Muscle layer of colon (tissue), 2 donors: ENCODE results near the gene BET1L.

Experiments
- H3K27ac ChIP-seq: one replicate; pipeline ENCODE4 v1.7.0; 2013; ENCODE audit warnings: low read depth, mild to moderate bottlenecking, low read length, moderate library complexity
- H3K27me3 ChIP-seq, 2 donors: one replicate each; pipeline ENCODE4 v1.7.0; 2013; ENCODE audit warnings: low read length in 2 of 2, mild to moderate bottlenecking in 2 of 2; ENCODE audit not compliant: insufficient read depth in 2 of 2, control insufficient read depth in 1 of 2
- H3K36me3 ChIP-seq: one replicate; pipeline ENCODE4 v1.7.0; 2013; ENCODE audit warnings: mild to moderate bottlenecking, low read length; ENCODE audit not compliant: insufficient read depth
- H3K4me1 ChIP-seq: one replicate; pipeline ENCODE4 v1.7.0; 2013; ENCODE audit warnings: mild to moderate bottlenecking, low read length; ENCODE audit not compliant: insufficient read depth
- H3K4me3 ChIP-seq, 2 donors: one replicate each; pipeline ENCODE4 v1.7.0; 2013; ENCODE audit warnings: low read length in 2 of 2, low read depth in 1 of 2, mild to moderate bottlenecking in 1 of 2, moderate library complexity in 1 of 2
- H3K9ac ChIP-seq: one replicate; pipeline ENCODE4 v1.7.0; 2013; ENCODE audit warnings: low read length
- H3K9me3 ChIP-seq: one replicate; pipeline ENCODE4 v1.7.0; 2013; ENCODE audit warnings: mild to moderate bottlenecking, low read length
- donor health status: abdominal sarcoma.
- donor health status: Adenocarcinoma of cecum.

BET1L gene

DNA sequence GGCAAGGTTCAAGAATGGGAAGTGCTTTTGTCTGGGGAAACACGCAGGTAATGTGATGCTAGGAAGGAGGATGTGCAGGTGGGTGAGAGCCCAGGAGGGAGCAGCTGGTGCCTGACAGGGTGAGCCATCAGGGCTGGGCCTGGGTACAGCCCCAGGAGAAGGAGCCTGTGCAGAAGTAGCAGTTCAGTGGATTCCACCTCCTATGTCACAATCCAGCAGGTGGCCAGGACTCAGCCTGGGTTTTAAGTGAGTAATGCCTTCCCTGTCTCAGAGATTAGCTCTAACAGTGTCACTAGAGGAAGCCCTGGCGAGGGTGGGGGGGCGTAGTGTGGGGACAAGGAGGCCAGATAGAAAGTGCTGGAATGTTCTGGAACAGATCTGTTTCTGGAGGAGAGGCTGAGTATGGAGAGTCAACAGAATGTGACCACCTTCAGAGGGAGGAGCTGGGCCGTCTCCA is 8.4 kb upstream of the BET1L start:
- H3K9me3 ChIP-seq = no peaks in the 10 kb centered on the region
- no peak overlapping the region for H3K27ac ChIP-seq
- H3K4me1 ChIP-seq = peaks cover 8% of the 10 kb centered on the region
- no peaks in the 10 kb centered on the region for H3K27me3 ChIP-seq
- no peak overlapping the region for H3K9ac ChIP-seq
- no peak overlapping the region for H3K4me3 ChIP-seq
- peaks cover 70% of the 10 kb centered on the region for H3K36me3 ChIP-seq

DNA sequence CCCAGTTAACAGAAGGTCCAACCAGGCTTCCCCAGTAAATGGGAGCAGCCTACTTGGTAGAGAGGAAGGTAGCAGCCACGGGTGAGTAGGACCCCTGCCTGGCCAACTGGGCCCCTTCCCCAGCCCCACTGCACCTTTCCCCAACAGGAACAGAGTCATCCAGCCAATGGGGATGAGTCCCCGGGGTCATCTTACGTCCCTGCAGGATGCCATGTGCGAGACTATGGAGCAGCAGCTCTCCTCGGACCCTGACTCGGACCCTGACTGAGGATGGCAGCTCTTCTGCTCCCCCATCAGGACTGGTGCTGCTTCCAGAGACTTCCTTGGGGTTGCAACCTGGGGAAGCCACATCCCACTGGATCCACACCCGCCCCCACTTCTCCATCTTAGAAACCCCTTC is 6.9 kb upstream of the BET1L start:
- H3K36me3 ChIP-seq = peaks cover 80% of the 10 kb centered on the region
- H3K4me1 ChIP-seq = peaks cover 23% of the 10 kb centered on the region
- no peaks in the 10 kb centered on the region for H3K27me3 ChIP-seq
- H3K27ac ChIP-seq = no peak overlapping the region
- no peak overlapping the region for H3K4me3 ChIP-seq
- H3K9ac ChIP-seq = no peak overlapping the region
- no peaks in the 10 kb centered on the region for H3K9me3 ChIP-seq

DNA sequence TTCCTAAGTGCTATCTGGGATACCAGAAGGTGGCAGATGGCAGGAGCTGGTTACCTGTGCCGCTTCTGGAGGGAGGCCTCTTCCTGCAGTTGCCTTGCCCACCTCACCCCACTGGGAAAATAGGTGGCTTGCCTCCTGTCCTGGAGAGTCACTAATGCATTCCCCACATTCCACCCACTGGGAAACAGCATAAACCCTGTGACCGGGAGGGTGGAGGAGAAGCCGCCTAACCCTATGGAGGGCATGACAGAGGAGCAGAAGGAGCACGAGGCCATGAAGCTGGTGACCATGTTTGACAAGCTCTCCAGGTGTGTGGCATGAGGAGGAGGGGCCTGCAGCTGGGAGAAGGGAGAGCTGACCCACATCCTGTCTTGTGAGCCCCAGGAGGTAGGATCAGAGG is 5.9 kb upstream of the BET1L start:
- no peak overlapping the region for H3K9ac ChIP-seq
- no peaks in the 10 kb centered on the region for H3K9me3 ChIP-seq
- no peaks in the 10 kb centered on the region for H3K27me3 ChIP-seq
- no peak overlapping the region for H3K27ac ChIP-seq
- H3K4me1 ChIP-seq = peaks cover 24% of the 10 kb centered on the region
- H3K4me3 ChIP-seq = no peak overlapping the region
- peaks cover 71% of the 10 kb centered on the region for H3K36me3 ChIP-seq

DNA sequence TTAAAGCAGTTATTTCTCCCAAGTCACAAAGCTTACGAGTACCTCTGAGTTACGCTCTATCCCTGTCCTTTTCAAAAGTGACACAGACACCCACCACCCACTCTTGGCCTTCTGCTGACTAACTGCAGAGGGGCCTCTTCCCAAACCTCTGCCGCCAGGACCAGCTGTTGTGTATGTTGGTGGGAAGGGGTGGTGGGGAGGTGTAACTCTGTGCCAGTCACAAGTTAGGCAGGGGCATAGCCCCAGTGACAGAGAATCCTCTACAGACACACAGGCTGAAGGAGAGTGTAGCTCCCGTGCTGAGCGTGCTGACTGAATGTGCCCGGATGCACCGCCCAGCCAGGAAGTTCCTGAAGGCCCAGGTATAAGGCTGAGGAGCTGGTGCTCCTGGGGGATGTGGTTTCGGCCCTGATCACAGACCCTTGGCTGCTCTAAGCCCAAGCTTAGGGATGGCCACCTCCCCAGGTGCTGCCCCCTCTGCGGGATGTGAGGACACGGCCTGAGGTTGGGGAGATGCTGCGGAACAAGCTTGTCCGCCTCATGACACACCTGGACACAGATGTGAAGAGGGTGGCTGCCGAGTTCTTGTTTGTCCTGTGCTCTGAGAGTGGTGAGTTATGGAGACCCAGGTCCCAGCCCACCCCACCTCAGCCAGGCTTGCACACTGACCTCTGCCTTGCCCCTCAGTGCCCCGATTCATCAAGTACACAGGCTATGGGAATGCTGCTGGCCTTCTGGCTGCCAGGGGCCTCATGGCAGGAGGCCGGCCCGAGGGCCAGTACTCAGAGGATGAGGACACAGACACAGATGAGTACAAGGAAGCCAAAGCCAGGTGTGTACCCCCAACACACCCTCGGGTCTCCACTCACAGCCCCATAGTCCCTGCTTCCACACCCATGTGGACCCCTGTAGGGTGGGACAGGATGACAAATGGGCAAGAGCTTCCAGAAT is 5.2 kb upstream of the BET1L start:
- Histone ChIP-seq H3K27me3 (no peaks in the 10 kb centered on the region), H3K27ac (no peak overlapping the region), H3K36me3 (peaks cover 70% of the 10 kb centered on the region), H3K9me3 (no peaks in the 10 kb centered on the region), H3K4me3 (no peak overlapping the region), H3K4me1 (peaks cover 24% of the 10 kb centered on the region), H3K9ac (no peak overlapping the region)

DNA sequence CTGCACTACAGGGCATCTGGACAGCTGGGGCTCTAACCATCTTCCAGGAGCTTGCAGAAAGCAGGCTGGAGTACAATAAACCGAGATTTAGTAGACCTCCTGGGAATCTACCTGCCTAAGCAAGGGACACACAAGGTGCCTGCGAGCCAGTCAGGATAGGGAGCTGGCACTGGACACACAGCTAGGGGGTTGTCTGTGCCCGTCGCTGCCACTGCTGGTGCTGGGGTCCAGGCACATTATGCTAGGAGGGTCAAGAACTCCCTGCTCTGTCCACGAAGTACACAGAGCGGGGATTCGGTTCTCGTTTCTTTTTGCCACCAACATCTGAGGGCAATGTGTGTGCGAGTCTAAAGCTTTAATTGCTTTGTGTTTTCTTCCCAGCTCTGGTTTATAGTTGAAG is 4.5 kb upstream of the BET1L start:
- Histone ChIP-seq H3K9me3 (no peaks in the 10 kb centered on the region), H3K4me1 (peaks cover 24% of the 10 kb centered on the region), H3K4me3 (no peak overlapping the region), H3K9ac (no peak overlapping the region), H3K27ac (no peak overlapping the region), H3K36me3 (peaks cover 70% of the 10 kb centered on the region), H3K27me3 (no peaks in the 10 kb centered on the region)

DNA sequence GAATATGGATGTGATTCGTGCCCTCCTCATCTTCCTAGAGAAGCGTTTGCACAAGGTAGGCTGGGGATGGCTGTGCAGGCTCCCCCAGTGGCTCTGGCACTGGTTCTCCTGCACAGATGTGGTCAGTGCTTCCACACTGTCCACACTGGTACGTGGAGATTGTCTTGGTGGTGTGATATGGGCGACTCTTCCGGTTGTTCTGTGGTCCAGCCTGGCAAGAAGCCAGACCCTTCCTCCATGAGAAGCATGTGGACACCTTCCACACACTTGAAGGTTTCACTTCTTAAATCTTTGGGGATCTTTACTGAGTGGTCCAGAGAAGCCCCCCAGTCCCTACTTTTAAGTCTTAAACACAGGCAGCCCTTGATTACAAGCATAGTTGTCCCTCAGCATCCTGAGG is 4.1 kb upstream of the BET1L start:
- no peak overlapping the region for H3K4me3 ChIP-seq
- peaks cover 68% of the 10 kb centered on the region for H3K36me3 ChIP-seq
- no peaks in the 10 kb centered on the region for H3K9me3 ChIP-seq
- no peaks in the 10 kb centered on the region for H3K27me3 ChIP-seq
- H3K4me1 ChIP-seq = peaks cover 26% of the 10 kb centered on the region
- H3K9ac ChIP-seq = no peak overlapping the region
- H3K27ac ChIP-seq = no peak overlapping the region

DNA sequence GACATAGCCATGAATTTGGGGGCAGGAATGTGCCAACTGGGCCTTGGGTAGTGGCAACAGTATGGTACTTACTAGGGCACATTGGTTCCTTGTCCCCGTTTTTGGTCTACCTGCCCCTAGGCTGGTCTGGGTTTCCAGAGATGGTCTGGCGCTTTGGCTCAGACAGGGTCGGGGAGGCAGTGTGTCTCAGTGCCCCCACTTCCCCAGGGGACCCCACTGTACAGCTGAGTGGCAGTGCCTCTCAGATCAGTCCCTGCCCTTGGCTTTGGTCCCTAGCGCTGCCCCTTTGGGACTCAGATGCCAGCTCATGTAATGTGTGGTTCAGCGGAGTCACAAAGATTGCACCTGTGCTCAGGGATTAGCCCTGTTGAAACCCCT is 3.6 kb upstream of the BET1L start:
- Histone ChIP-seq H3K27ac (no peak overlapping the region), H3K4me3 (peak overlapping the region in 1 of 2 donors; percentile 99), H3K4me1 (peaks cover 31% of the 10 kb centered on the region), H3K9me3 (no peaks in the 10 kb centered on the region), H3K9ac (peak overlapping the region; percentile 25), H3K36me3 (peaks cover 68% of the 10 kb centered on the region), H3K27me3 (no peaks in the 10 kb centered on the region)

DNA sequence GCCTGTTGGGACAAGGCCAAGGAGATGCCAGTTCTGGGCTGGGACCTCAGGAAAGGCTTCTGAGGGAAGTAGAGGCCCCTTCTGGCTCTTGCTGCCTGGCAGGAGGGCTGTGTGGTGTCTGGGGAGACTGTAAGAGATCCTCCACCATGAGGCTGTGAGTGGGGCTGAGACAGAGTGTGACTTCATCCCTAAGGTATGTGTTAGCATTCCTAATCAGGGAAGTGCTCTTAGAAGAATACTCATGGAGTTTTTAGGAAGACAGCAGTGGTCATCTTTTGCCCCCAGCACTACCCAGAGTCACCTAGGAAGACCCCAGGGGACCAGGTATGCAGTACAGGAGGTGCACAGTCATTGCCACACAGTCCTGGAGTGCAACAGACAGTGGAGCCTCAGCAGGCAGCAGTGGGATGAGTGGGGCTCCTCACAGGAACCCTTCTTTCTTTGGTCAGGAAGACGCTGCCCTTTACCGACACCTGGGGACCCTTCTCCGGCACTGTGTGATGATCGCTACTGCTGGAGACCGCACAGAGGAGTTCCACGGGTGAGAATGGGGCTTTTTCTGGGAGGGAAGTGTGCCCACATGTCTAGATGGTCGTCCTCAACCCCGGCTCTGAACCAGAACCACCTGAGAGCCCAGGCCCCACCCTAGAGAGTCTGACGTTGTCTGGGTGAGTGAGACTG is 3.1 kb upstream of the BET1L start:
- peak overlapping the region; percentile 35 for H3K9ac ChIP-seq
- H3K36me3 ChIP-seq = peaks cover 68% of the 10 kb centered on the region

DNA sequence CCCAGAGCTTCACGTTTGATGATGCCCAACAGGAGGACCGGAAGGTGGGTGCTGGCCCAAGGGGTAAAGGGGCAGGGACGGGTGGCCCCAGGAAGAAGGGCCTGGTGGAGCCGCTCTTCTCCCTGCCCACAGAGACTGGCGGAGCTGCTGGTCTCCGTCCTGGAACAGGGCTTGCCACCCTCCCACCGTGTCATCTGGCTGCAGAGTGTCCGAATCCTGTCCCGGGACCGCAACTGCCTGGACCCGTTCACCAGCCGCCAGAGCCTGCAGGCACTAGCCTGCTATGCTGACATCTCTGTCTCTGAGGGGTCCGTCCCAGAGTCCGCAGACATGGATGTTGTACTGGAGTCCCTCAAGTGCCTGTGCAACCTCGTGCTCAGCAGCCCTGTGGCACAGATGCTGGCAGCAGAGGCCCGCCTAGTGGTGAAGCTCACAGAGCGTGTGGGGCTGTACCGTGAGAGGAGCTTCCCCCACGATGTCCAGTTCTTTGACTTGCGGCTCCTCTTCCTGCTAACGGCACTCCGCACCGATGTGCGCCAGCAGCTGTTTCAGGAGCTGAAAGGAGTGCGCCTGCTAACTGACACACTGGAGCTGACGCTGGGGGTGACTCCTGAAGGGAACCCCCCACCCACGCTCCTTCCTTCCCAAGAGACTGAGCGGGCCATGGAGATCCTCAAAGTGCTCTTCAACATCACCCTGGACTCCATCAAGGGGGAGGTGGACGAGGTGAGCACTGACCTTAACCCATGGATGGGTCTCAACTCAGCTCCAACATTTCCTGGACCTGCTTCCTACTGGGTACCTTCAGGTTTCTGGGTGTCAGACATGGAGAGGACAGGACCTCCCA is 2.3 kb upstream of the BET1L start:
- H3K9ac ChIP-seq = peak overlapping the region; percentile 40
- H3K4me3 ChIP-seq = peak overlapping the region; percentile 53 to 99
- H3K4me1 ChIP-seq = peaks cover 40% of the 10 kb centered on the region
- H3K9me3 ChIP-seq = no peaks in the 10 kb centered on the region
- peaks cover 68% of the 10 kb centered on the region for H3K36me3 ChIP-seq
- H3K27me3 ChIP-seq = no peaks in the 10 kb centered on the region
- peak overlapping the region; percentile 92 for H3K27ac ChIP-seq

More for the DNA sequence above, 3.1 kb upstream of the BET1L start:
- Histone ChIP-seq H3K4me3 (peak overlapping the region; percentile 53 to 99), H3K27ac (no peak overlapping the region), H3K4me1 (peaks cover 36% of the 10 kb centered on the region), H3K9me3 (no peaks in the 10 kb centered on the region), H3K27me3 (no peaks in the 10 kb centered on the region)

DNA sequence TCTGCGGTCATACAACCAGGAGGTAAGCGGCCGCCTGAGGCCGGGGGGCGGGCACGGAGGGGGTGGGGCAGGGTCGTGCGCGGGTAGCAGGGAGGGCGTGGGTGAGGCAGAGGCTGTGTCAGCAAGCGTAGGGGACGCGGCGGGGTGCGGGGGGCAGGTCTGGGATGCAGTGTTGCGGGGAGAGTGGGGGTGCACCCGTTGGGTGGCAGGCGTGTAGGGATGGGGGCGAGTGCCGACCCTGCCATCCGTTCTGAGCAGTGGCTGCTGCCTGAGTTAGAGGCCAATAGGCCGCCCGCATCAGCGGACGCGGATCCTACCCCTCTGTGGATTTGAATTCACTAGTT is 1.7 kb upstream of the BET1L start:
- Histone ChIP-seq H3K9me3 (no peaks in the 10 kb centered on the region), H3K4me3 (peak overlapping the region; percentile 53 to 99), H3K27ac (peak overlapping the region; percentile 92), H3K36me3 (peaks cover 69% of the 10 kb centered on the region), H3K4me1 (peaks cover 40% of the 10 kb centered on the region), H3K9ac (peak overlapping the region; percentile 40), H3K27me3 (no peaks in the 10 kb centered on the region)
